ENCODE measurements around the gene IL20RA. TPM values are rescaled to one million over a fixed set of nuclear protein-coding genes. Genes with fewer than 3 reads are reported as not detected.
"Not testable (repeated sequence)": the region's sequence is repeated elsewhere in the genome, so short reads cannot be mapped to it uniquely, and the experiment has no call there.

The IL20RA gene, protein sequence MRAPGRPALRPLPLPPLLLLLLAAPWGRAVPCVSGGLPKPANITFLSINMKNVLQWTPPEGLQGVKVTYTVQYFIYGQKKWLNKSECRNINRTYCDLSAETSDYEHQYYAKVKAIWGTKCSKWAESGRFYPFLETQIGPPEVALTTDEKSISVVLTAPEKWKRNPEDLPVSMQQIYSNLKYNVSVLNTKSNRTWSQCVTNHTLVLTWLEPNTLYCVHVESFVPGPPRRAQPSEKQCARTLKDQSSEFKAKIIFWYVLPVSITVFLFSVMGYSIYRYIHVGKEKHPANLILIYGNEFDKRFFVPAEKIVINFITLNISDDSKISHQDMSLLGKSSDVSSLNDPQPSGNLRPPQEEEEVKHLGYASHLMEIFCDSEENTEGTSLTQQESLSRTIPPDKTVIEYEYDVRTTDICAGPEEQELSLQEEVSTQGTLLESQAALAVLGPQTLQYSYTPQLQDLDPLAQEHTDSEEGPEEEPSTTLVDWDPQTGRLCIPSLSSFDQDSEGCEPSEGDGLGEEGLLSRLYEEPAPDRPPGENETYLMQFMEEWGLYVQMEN
- polyA plus RNA-seq (ENCODE audit: insufficient read length), result 30.6 TPM

GRCh38 chr6:137044366-137045221, at the start of gene IL20RA:
IL20RA (minus strand) TSS chr6:137044965; CDS start chr6:137044728, 237 bp downstream.
- DNase-seq (ENCODE audit: low read depth), result no peak

DNA sequence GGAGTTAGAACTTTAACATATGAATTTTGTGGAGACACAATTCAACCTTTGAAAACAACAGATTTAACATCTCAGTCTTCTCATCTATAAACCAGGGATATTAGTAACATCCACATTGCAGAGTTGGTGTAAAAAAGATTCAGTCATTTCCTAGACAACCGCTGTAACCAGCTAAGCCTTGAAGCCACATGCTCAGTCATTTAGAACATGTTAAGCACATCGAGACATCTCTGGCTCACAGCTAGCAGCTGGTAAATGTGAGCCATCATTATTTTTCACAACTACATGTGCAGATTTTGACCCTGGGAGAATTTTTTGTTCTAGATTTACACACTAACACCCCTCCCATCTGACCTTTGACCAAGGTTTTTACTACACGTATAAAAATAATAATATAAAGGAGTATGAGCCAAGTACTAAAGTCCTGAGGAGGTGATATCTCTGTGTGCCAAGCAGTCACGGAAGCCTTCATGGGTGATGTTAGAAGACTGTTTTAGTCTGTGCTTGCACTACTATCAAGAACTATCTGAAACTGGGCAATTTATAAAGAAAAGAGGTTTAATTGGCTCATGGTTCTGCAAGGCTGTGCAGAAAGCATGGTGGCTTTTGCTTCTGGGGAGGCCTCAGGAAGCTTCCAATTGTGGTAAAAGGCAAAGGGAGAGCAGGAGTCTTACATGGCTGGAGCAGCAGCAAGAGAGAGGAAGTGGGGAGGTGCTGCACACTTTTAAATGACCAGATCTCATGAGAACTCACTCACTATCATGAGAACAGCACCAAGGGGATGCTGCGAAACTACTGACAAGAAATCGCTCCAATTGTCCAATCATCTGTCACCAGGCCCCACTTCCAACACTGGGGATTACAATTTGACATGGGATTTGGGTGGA, 48.7 kb upstream of the IL20RA start:
- DNase-seq (ENCODE audit: low read depth), result no peak

GRCh38 chr6:137092018-137092417, 47.3 kb upstream of the IL20RA start:
- DNase-seq (ENCODE audit: low read depth), result no peak

GRCh38 chr6:137089305-137089704, 44.5 kb upstream of the IL20RA start:
- no peak for DNase-seq (ENCODE audit: low read depth)

DNA sequence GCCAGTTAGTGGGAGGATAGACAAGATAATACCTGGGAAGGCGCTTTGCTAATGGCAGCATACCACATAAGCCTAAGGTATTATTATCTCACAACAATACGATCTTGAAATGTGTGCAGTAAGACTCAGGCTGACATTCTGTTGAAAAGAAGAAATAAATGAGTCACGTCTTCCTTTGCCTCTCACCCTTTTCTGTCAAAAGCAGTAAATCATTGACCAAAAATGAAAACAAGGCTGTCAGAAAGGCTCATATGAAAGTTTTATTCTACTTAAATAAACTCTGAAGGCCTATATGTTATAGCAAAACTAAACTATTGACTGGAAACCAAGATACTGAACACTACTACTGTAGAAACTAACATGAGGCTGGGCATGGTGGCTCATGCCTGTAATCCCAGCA, 43.1 kb upstream of the IL20RA start:
- no peak for DNase-seq (ENCODE audit: low read depth)

DNA sequence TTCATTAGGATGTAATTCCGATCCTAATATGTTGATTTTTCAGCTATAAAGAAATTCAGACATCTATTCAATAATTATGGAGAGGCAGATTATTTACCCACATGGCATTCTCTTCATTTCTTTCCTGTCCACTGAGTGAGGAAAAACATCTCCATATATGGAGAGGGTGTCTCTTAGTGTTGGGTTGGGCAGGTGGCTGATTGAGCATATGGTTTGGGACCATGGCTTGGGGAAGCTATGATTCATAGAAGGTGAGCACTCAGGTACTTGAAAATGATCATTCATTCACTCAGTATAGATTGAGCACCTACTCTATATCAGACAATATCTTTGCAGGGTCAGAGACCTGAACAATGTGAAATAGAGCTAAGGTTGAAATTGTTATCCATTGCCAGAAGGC, 41.3 kb upstream of the IL20RA start:
- DNase-seq (ENCODE audit: low read depth), result no peak

DNA sequence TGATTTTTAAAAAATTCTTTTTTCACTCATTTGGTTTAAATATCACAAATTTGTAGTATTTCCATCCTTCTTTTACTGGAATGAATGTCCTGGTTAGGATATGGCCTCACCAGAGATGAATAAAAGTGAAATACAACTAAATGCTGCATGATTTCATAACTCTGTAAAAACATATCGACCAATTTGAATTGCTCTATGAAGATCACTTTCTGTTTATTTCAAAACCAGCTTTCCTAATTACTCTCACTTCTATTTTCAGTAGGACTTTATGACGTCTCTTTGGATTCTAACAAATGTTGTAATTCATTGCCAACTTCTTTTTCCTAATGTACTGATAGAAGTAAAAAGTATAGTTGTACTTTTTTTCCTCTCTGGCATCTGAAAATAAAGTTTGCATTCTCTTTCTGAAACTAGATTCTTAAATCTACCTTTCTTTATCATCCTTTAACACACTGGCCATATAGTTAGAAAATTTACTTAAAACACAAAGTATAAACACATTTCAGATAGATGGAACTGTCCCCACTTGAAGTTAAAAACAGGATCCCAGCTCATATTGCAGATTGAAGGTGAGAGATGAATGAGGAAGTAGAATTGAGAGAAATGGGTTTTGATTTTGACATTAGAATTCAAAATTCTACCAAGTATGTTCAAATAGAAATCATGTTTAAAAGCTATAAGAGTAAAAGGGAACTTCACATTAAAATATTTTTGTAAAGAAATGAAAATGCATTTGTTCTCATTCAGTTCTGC, 40.3 kb upstream of the IL20RA start:
- no peak for DNase-seq (ENCODE audit: low read depth)

- no peak for DNase-seq (ENCODE audit: low read depth)
These were observed 39.3 kb upstream of the IL20RA start for GRCh38 chr6:137084090-137084489.

GRCh38 chr6:137081997-137082396, 37.2 kb upstream of the IL20RA start:
- DNase-seq (ENCODE audit: low read depth), result no peak

DNA sequence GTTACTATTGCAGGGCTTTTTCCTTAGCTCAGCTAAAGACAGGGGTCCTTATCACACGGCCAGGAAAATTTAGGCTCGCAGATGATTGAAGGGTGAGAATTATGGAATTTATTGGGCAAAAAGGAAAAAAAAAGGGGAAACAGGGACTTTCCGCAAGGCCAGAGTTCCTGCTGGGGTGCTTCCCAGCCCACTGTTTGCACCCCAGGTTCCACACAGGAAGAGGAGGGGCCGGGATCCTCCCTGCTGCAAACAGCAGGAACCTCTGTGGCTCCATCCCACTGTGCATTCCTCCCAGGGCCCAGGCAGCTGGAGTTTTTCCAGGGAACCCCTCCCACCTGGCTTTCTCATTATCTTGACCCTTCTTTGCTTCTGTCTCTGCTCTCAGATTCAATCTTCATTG, 35.9 kb upstream of the IL20RA start:
- no peak for DNase-seq (ENCODE audit: low read depth)

DNA sequence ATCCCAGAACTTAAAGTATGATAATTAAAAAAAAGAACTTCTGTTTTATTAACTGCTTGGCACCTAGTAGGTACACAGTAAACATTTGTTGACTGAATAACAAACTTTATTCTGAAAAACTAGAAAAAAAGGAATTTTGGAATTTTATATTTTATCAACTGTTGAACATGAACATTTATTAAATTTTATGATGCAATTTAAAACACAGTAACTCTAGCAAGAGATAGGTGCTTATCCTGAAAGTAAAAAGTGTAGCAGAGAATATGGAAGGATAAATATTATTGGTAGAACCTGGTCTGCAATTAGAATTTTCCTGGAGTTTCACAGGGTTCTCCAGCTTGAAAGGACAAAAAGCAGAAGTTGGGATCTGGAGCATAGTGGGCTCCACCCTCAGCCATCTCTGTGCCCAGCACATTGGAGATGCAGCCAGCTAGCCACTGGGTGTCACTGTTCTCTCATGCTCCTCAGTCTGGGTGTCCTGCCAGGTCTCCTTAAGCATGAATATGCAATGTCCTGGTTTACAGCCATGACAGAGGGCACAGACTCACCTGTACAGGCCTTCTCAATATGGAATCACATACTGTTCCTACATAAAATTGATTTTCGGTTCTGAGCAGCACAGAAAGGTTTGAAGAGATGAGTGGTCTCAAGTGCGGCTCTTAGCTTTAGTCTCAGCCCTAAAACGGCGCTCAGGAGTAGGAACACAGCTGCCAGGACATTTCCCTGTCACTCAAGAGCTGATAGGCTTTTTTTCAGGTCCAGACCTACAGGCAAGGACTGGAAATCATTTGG, 31.7 kb upstream of the IL20RA start:
- DNase-seq (ENCODE audit: low read depth), result peak; percentile 11

DNA sequence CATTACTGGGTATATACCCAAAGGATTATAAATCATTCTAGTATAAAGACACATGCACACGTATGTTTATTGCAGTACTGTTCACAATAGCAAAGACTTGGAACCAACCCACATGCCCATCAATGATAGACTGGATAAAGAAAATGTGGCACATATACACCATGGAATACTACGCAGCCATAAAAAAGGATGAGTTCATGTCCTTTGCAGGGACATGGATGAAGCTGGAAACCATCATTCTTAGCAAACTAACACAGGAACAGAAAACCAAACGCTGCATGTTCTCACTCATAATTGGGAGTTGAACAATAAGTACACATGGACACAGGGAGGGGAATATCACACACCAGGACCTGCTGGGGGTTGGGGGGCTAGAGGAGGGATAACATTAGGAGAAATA, 31.0 kb upstream of the IL20RA start:
- not testable (repeated sequence) for DNase-seq (ENCODE audit: low read depth)

DNA sequence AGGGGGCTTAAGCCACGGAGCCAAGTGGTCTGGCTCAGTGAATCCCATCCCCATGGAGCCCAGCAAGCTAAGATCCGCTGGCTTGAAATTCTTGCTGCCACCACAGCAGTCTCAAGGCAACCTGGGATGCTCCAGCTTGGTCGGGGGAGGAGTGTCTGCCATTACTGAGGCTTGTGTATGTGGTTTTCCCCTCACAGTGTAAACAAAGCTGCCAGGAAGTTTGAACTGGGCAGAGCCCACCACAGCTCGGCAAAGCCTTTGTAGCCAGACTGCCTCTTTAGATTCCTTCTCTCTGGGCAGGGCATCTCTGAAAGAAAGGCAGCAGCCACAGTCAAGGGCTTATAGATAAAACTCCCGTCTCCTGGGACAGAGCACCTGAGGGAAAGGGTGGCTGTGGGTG, 25.5 kb upstream of the IL20RA start:
- DNase-seq (ENCODE audit: low read depth), result no peak

DNA sequence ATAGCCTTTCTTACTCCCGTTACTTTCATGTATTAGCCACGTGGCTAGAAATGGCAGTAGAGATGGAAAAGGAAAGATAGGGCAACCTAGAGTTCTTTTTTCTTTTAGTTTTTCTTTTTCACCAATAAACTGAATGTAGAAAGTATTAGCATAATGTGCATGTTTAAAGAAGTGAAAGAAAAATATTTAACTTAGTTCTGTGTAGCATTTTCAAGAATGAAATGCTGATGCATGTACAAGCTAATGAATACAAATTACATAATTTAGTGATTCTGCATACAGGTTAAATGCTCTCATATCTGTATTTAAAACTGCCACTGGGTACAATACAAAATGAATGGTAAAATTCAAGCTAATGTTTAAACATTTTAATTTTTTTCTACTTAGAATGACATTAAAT, 22.6 kb upstream of the IL20RA start:
- no peak for DNase-seq (ENCODE audit: low read depth)

DNA sequence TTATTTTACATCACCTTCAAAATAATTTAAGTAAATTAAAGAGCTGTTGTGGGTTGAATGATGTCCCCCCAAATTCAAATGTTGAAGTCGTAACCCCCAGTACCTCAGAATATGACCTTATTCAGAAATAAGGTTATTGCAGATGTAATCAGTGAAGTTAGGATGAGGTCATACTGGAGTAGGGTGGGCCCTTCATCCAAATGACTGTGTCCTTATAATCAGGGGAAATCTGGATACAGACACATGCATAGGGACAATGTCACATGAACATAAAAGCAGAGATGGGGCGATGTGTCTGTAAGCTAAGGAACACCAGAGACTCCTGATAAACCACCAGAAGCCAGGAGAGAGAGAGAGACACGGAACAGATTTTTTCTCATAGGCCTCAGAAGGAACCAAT, 13.3 kb upstream of the IL20RA start:
- no peak for DNase-seq (ENCODE audit: low read depth)

DNA sequence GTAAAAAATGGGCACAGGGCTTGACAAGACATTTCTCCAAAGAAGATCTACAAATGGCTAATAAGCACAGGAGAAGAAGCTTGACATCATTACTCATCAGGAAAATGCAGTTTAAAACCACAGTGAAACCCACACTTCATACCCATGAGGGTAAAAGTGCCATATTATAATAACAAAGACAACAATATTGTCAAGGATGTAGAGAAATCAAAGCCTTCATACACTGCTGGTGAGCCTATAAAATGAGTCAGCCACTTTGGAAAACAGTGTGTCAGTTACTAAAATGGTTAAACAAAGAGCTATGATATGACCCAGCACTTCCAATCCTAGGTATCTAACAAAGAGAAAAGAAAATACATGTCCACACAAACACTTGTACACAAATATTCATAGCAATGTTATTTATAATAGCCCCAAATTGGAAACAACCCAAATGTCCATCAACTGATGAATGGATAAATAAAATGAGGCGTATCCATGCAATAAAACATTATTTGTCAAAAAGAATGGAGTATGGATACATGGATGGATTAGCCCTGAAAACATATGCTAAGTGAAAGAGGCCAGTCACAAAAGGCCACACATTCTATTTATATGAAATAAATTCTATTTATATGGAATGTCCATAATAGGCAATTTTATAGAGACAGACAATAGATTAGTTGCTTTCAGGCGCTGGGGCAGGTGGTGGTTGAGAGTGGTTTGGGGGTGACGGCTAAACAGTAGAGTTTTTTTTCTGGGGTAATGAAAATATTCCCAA, 11.5 kb upstream of the IL20RA start:
- no peak for DNase-seq (ENCODE audit: low read depth)

GRCh38 chr6:137051790-137052472, 7.2 kb upstream of the IL20RA start:
- DNase-seq (ENCODE audit: low read depth), result no peak

DNA sequence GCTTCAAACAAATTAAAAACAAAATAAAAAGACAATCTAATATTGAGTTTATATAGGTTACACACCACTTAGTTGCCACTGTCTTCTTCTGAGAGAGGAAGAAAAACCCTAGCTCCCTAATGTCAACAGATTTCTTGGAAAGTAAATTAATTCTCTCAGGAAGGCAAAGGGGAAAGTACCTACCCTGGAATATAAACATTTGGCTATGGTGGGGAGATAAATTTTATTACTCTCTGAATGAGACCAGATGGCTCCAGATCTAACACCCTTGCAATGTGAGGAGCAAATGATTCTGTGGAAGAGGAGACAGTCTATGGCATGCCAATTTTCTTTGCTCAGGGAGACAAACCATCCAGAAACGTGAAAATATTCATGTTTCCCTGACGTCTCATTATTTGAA, 4.3 kb upstream of the IL20RA start:
- no peak for DNase-seq (ENCODE audit: low read depth)
